Activated CD8-positive, alpha-beta memory T cell treated with anti-CD3 and anti-CD28 coated beads, Interleukin-2, amount 50 U/mL, for 48 hours (primary cell): ENCODE data around the gene OR2T2.
"Not testable (repeated sequence)": the region's sequence is repeated elsewhere in the genome, so short reads cannot be mapped to it uniquely, and the experiment has no call there.

Source experiments
- DNase-seq: peaks from one replicate; pipeline ENCODE4 v3.0.0-alpha.2; 2020

OR2T2 gene

GRCh38 chr1:248453619-248454018 is 8.2 kb downstream of the OR2T2 start:
- DNase-seq: not testable (repeated sequence)

GRCh38 chr1:248455045-248455444 is 9.6 kb downstream of the OR2T2 start:
- DNase-seq: not testable (repeated sequence)

- not testable (repeated sequence) for DNase-seq
These were observed 11.2 kb downstream of the OR2T2 start for GRCh38 chr1:248456635-248457034.

- DNase-seq: not testable (repeated sequence)
These were observed 13.7 kb downstream of the OR2T2 start for GRCh38 chr1:248459117-248459516.

- no peak for DNase-seq
These were observed 25.7 kb downstream of the OR2T2 start for GRCh38 chr1:248471154-248471553.

GRCh38 chr1:248472111-248472510 is 26.7 kb downstream of the OR2T2 start:
- not testable (repeated sequence) for DNase-seq

GRCh38 chr1:248473051-248473450 is 27.6 kb downstream of the OR2T2 start, which contains the start of gene OR2T3:
Gene OR2T3 (plus strand): TSS chr1:248473351. CDS start chr1:248473351, 0 bp downstream.
- DNase-seq: not testable (repeated sequence)

GRCh38 chr1:248475660-248476059 is 30.2 kb downstream of the OR2T2 start:
- not testable (repeated sequence) for DNase-seq

- not testable (repeated sequence) for DNase-seq
These were observed 36.5 kb downstream of the OR2T2 start for GRCh38 chr1:248481686-248482579.

GRCh38 chr1:248488289-248488688 is 42.9 kb downstream of the OR2T2 start, which contains the start of gene OR2T5:
Gene OR2T5 (plus strand): TSS chr1:248488589. CDS start chr1:248488589, 0 bp downstream.
- DNase-seq: not testable (repeated sequence)

GRCh38 chr1:248496661-248497060 is 51.2 kb downstream of the OR2T2 start:
- DNase-seq: not testable (repeated sequence)

GRCh38 chr1:248500305-248501035 is 55.0 kb downstream of the OR2T2 start:
- not testable (repeated sequence) for DNase-seq
